ENCODE data around the gene TGM3. TPM values are rescaled to one million over a fixed set of nuclear protein-coding genes. Genes with fewer than 3 reads are reported as not detected.

The TGM3 gene
- total and polyA plus RNA-seq, 10 of the 15 experiments (the other 5 are each of a cell fraction or from before 2014, with no cell fraction given): not detected

- TF ChIP-seq BHLHE40 (IDR thresholded peaks at IDR 0.05; ENCODE audit: borderline replicate concordance in 1 of 2, low read depth in 2 of 2, low read length in 1 of 2) (no peak), E2F8 (IDR thresholded peaks at IDR 0.05; ENCODE audit: low read depth, partially characterized antibody) (no peak)
Observed at GRCh38 chr20:2374346-2375125, 78.7 kb downstream of the TGM3 start (continued).

- in situ Hi-C loops (cut with MboI) (no loop called here), intact Hi-C loops (cut with micrococcal nuclease; ENCODE audit: unreplicated experiment) (no loop called here)
- no peak for TF ChIP-seq PAX5 (IDR thresholded peaks at IDR 0.05; ENCODE audit: borderline replicate concordance, low read depth, low read length)
- TF ChIP-seq ASH2L (IDR thresholded peaks at IDR 0.05; ENCODE audit: borderline replicate concordance, low read depth): no peak
- TF ChIP-seq CHD4 (IDR thresholded peaks at IDR 0.05): no peak
- TF ChIP-seq MYB (IDR thresholded peaks at IDR 0.05; ENCODE audit: borderline replicate concordance, low read depth, low read length): no peak
- TF ChIP-seq ZBTB11 (CRISPR knock-in tag; IDR thresholded peaks at IDR 0.05): no peak
- TF ChIP-seq ATF7 (IDR thresholded peaks at IDR 0.05; ENCODE audit: low read depth): no peak
- TF ChIP-seq TCF12 (IDR thresholded peaks at IDR 0.05; ENCODE audit: low read depth, low read length): no peak
- Histone ChIP-seq H3K9ac (ENCODE audit: control insufficient read depth, insufficient read depth, low read length) (no peak overlapping the region), H3K9me3 (replicated peaks; ENCODE audit: control insufficient read depth, insufficient read depth, low read length) (no peaks in the 10 kb centered on the region), H3K27ac (ENCODE audit: control insufficient read depth, insufficient read depth) (no peak overlapping the region), H3K4me3 (no peak overlapping the region), H3K27me3 (replicated peaks in 1 of 2; ENCODE audit: control insufficient read depth in 2 of 2, insufficient read depth in 2 of 2, low read length in 1 of 2) (no peaks in the 10 kb centered on the region; a peak in 1 of 4 replicates), H3K36me3 (ENCODE audit: control insufficient read depth in 2 of 2, insufficient read depth in 2 of 2, low read length in 1 of 2) (no peaks in the 10 kb centered on the region), H3K4me1 (ENCODE audit: control insufficient read depth, insufficient read depth, low read length) (no peaks in the 10 kb centered on the region; the same call in 1 of the 2 replicates), H3K79me2 (ENCODE audit: control insufficient read depth, insufficient read depth, low read length) (no peaks in the 10 kb centered on the region), H2AFZ (ENCODE audit: control insufficient read depth, low read depth, low read length) (no peak overlapping the region), H3K4me2 (ENCODE audit: control insufficient read depth, insufficient read depth) (no peak overlapping the region), H4K20me1 (ENCODE audit: control insufficient read depth, insufficient read depth) (no peaks in the 10 kb centered on the region)
- WGBS (ENCODE audit: insufficient coverage, insufficient replicate concordance, low lambda C conversion rate, missing lambda C conversion rate): 37% methylated on average over 7 of the region's 7 CpGs
- no TSS peak for BruUV-seq (replicated peaks)
- ChIA-PET CTCF (interaction anchor here (1.5 kb wide), 1 partner anchor 8 kb away, joined by 4 read pairs; no protein-coding TSS in a partner anchor), SMC1A (ENCODE audit: uncharacterized antibody, unreplicated experiment) (interaction anchor here (0.9 kb wide), 1 partner anchor 67 kb away, joined by 3 read pairs; no protein-coding TSS in a partner anchor), POLR2A (no interaction called here), RAD21 (ENCODE audit: unreplicated experiment) (interaction anchor here (0.9 kb wide), 1 partner anchor 171 kb away, joined by 3 read pairs; no protein-coding TSS in a partner anchor)
- no peak for ATAC-seq
- FAIRE-seq: no peak
- no peak for DNase-seq (ENCODE audit: low read depth, low spot score)
Observed at GRCh38 chr20:2378893-2379292, 83.1 kb downstream of the TGM3 start.

Measured in GM12878 (cell line).